Central memory CD8-positive, alpha-beta T cell (primary cell): ENCODE results near the gene SAP30BP.

Source experiments
- ATAC-seq: fragments of 150-1000 bp; cut with Tn5 transposase; replicated peaks from 2 replicates; pipeline ENCODE4 v1.10.0; 2022; ENCODE audit warnings: mild to moderate bottlenecking, moderate FRiP score, moderate number of reproducible peaks; ENCODE audit not compliant: poor library complexity, severe bottlenecking; ENCODE audit errors: extremely low read depth
- DNase-seq, 2 donors: peaks; one replicate each; pipeline ENCODE4 v3.0.0; 2021; ENCODE audit warnings: low spot score in 2 of 2
- H3K27ac Mint-ChIP-seq: one replicate; pipeline ENCODE4 v1.8.0; 2022; ENCODE audit warnings: low read depth, mild to moderate bottlenecking, moderate library complexity, mixed read lengths
- H3K27me3 Mint-ChIP-seq: one replicate; pipeline ENCODE4 v1.8.0; 2022; ENCODE audit warnings: mixed read lengths
- H3K36me3 Mint-ChIP-seq: one replicate; pipeline ENCODE4 v1.8.0; 2022; ENCODE audit warnings: mild to moderate bottlenecking, moderate library complexity, mixed read lengths; ENCODE audit not compliant: insufficient read depth
- H3K4me1 Mint-ChIP-seq: one replicate; pipeline ENCODE4 v1.8.0; 2022; ENCODE audit warnings: mixed read lengths
- H3K4me3 Mint-ChIP-seq: one replicate; pipeline ENCODE4 v1.8.0; 2022; ENCODE audit warnings: mild to moderate bottlenecking, moderate library complexity, mixed read lengths
- H3K9me3 Mint-ChIP-seq: one replicate; pipeline ENCODE4 v1.8.0; 2022; ENCODE audit warnings: mixed read lengths

Gene SAP30BP

GRCh38 chr17:75750661-75751423 is 83.7 kb downstream of the SAP30BP start:
- H3K9me3 Mint-ChIP-seq = no peaks in the 10 kb centered on the region
- H3K4me1 Mint-ChIP-seq = peaks cover 24% of the 10 kb centered on the region
- H3K4me3 Mint-ChIP-seq = no peak overlapping the region
- no peaks in the 10 kb centered on the region for H3K27me3 Mint-ChIP-seq
- DNase-seq (no peak), ATAC-seq (no peak)
- no peak overlapping the region for H3K27ac Mint-ChIP-seq
- peaks cover 6% of the 10 kb centered on the region for H3K36me3 Mint-ChIP-seq

GRCh38 chr17:75751676-75752404 is 84.7 kb downstream of the SAP30BP start:
- peaks cover 6% of the 10 kb centered on the region for H3K36me3 Mint-ChIP-seq
- no peaks in the 10 kb centered on the region for H3K9me3 Mint-ChIP-seq

GRCh38 chr17:75752405-75752709 is 85.2 kb downstream of the SAP30BP start:
- Mint-ChIP-seq H3K9me3 (no peaks in the 10 kb centered on the region), H3K27me3 (no peaks in the 10 kb centered on the region), H3K4me3 (peak overlapping the region; percentile 16), H3K4me1 (peaks cover 24% of the 10 kb centered on the region), H3K27ac (no peak overlapping the region), H3K36me3 (peaks cover 6% of the 10 kb centered on the region)
- DNase-seq (no peak), ATAC-seq (no peak)

More at GRCh38 chr17:75751676-75752404, 84.7 kb downstream of the SAP30BP start:
- Mint-ChIP-seq H3K4me1 (peaks cover 24% of the 10 kb centered on the region), H3K27me3 (no peaks in the 10 kb centered on the region), H3K27ac (no peak overlapping the region), H3K4me3 (no peak overlapping the region)
- ATAC-seq (no peak), DNase-seq (no peak)

GRCh38 chr17:75752802-75753513 is 85.8 kb downstream of the SAP30BP start:
- H3K36me3 Mint-ChIP-seq = peaks cover 6% of the 10 kb centered on the region
- ATAC-seq = no peak
- H3K4me3 Mint-ChIP-seq = peak overlapping the region; percentile 67
- H3K27ac Mint-ChIP-seq = no peak overlapping the region
- DNase-seq = no peak
- no peaks in the 10 kb centered on the region for H3K9me3 Mint-ChIP-seq
- H3K4me1 Mint-ChIP-seq = peaks cover 19% of the 10 kb centered on the region
- no peaks in the 10 kb centered on the region for H3K27me3 Mint-ChIP-seq

GRCh38 chr17:75753514-75754377 is 86.6 kb downstream of the SAP30BP start:
- peak overlapping the region; percentile 67 for H3K4me3 Mint-ChIP-seq
- no peaks in the 10 kb centered on the region for H3K27me3 Mint-ChIP-seq
- DNase-seq (peak; percentile 53 to 61), ATAC-seq (peak; percentile 84)
- no peaks in the 10 kb centered on the region for H3K9me3 Mint-ChIP-seq
- no peak overlapping the region for H3K27ac Mint-ChIP-seq
- H3K36me3 Mint-ChIP-seq = peaks cover 4% of the 10 kb centered on the region
- H3K4me1 Mint-ChIP-seq = peaks cover 19% of the 10 kb centered on the region

GRCh38 chr17:75754378-75755204 is 87.5 kb downstream of the SAP30BP start:
- Mint-ChIP-seq H3K27me3 (no peaks in the 10 kb centered on the region), H3K9me3 (no peaks in the 10 kb centered on the region), H3K4me1 (peaks cover 19% of the 10 kb centered on the region), H3K4me3 (peak overlapping the region; percentile 68), H3K27ac (peak overlapping the region; percentile 73), H3K36me3 (peaks cover 4% of the 10 kb centered on the region)
- ATAC-seq = no peak
- no peak for DNase-seq

- Mint-ChIP-seq H3K4me3 (peak overlapping the region; percentile 68), H3K36me3 (peaks cover 2% of the 10 kb centered on the region), H3K27me3 (no peaks in the 10 kb centered on the region), H3K27ac (peak overlapping the region; percentile 73), H3K4me1 (peaks cover 13% of the 10 kb centered on the region), H3K9me3 (no peaks in the 10 kb centered on the region)
- no peak for DNase-seq
- no peak for ATAC-seq
Observed at GRCh38 chr17:75755205-75755901, 88.2 kb downstream of the SAP30BP start.

GRCh38 chr17:75755990-75756389 is 88.9 kb downstream of the SAP30BP start:
- no peak for DNase-seq
- Mint-ChIP-seq H3K4me1 (peaks cover 13% of the 10 kb centered on the region), H3K36me3 (peaks cover 2% of the 10 kb centered on the region), H3K27me3 (no peaks in the 10 kb centered on the region), H3K4me3 (peak overlapping the region; percentile 50), H3K27ac (no peak overlapping the region), H3K9me3 (no peaks in the 10 kb centered on the region)
- no peak for ATAC-seq

GRCh38 chr17:75756451-75757085 is 89.4 kb downstream of the SAP30BP start:
- DNase-seq (no peak), ATAC-seq (no peak)
- no peak overlapping the region for H3K27ac Mint-ChIP-seq
- no peaks in the 10 kb centered on the region for H3K9me3 Mint-ChIP-seq
- H3K36me3 Mint-ChIP-seq = peaks cover 2% of the 10 kb centered on the region
- H3K4me1 Mint-ChIP-seq = peaks cover 13% of the 10 kb centered on the region
- no peak overlapping the region for H3K4me3 Mint-ChIP-seq
- no peaks in the 10 kb centered on the region for H3K27me3 Mint-ChIP-seq

GRCh38 chr17:75757086-75757681 is 90.0 kb downstream of the SAP30BP start:
- no peaks in the 10 kb centered on the region for H3K27me3 Mint-ChIP-seq
- DNase-seq = no peak

More at GRCh38 chr17:75757086-75757681, 90.0 kb downstream of the SAP30BP start:
- no peak for ATAC-seq
- Mint-ChIP-seq H3K4me1 (peaks cover 13% of the 10 kb centered on the region), H3K27ac (no peak overlapping the region), H3K36me3 (peaks cover 2% of the 10 kb centered on the region), H3K4me3 (no peak overlapping the region), H3K9me3 (no peaks in the 10 kb centered on the region)
